OCI-LY1 (cell line): ENCODE data around the gene PDAP1.
"Not testable (repeated sequence)": the region's sequence is repeated elsewhere in the genome, so short reads cannot be mapped to it uniquely, and the experiment has no call there.

Experiments
- H2AFZ ChIP-seq: fragments of 200-600 bp; sonication (generic), shearing (Covaris generic); 2 replicates; pipeline ENCODE4 v1.6.0; 2014; ENCODE audit warnings: antibody characterized with exemption, mild to moderate bottlenecking, low read length
- H3F3A ChIP-seq: fragments of 200-600 bp; sonication (generic), shearing (Covaris generic); 2 replicates; pipeline ENCODE4 v1.6.0; 2014; ENCODE audit warnings: mild to moderate bottlenecking, antibody characterized with exemption, low read length, moderate library complexity; ENCODE audit not compliant: insufficient read depth
- H3K27ac ChIP-seq: fragments of 200-600 bp; sonication (generic); 2 replicates; pipeline ENCODE4 v1.5.1; 2014; ENCODE audit warnings: low read length, mixed run types, mild to moderate bottlenecking, low read depth; ENCODE audit not compliant: poor library complexity, severe bottlenecking
- H3K27me3 ChIP-seq: fragments of 200-600 bp; sonication (generic); 2 replicates; pipeline ENCODE4 v1.6.0; 2014; ENCODE audit warnings: antibody characterized with exemption, mild to moderate bottlenecking, low read length, moderate library complexity; ENCODE audit not compliant: insufficient read depth
- H3K36me3 ChIP-seq: fragments of 200-600 bp; sonication (generic); 2 replicates; pipeline ENCODE4 v1.6.1; 2014; ENCODE audit warnings: mild to moderate bottlenecking, antibody characterized with exemption, low read length, moderate library complexity, mixed read lengths; ENCODE audit not compliant: insufficient read depth
- H3K4me1 ChIP-seq: fragments of 200-600 bp; sonication (generic); 2 replicates; pipeline ENCODE4 v1.5.1; 2014; ENCODE audit warnings: mild to moderate bottlenecking, low read length, moderate library complexity; ENCODE audit not compliant: insufficient read depth, severe bottlenecking
- H3K4me2 ChIP-seq: fragments of 200-600 bp; sonication (generic), shearing (Covaris generic); 2 replicates; pipeline ENCODE4 v1.6.1; 2014; ENCODE audit warnings: low read length
- H3K4me3 ChIP-seq: fragments of 200-600 bp; sonication (generic); 2 replicates; pipeline ENCODE4 v1.5.1; 2014; ENCODE audit warnings: low read length, low read depth, mild to moderate bottlenecking, mixed read lengths; ENCODE audit not compliant: poor library complexity, severe bottlenecking
- H3K79me2 ChIP-seq: fragments of 200-600 bp; shearing (Covaris generic); 2 replicates; pipeline ENCODE4 v1.6.1; 2016; ENCODE audit warnings: mixed run types, low read length, mixed read lengths; ENCODE audit not compliant: insufficient read depth
- H3K9ac ChIP-seq: fragments of 200-600 bp; sonication (generic), shearing (Covaris generic); 2 replicates; pipeline ENCODE4 v1.6.1; 2014; ENCODE audit warnings: mild to moderate bottlenecking, low read length, mixed read lengths
- H3K9me2 ChIP-seq: fragments of 200-600 bp; sonication (generic), shearing (Covaris generic); 2 replicates; pipeline ENCODE4 v1.6.1; 2014; ENCODE audit warnings: low read depth, mild to moderate bottlenecking, low read length, mixed read lengths
- H3K9me3 ChIP-seq: fragments of 200-600 bp; shearing (Covaris generic); 2 replicates; pipeline ENCODE4 v1.6.1; 2014; ENCODE audit warnings: low read length, mixed read lengths
- H4K20me1 ChIP-seq: fragments of 200-600 bp; sonication (generic), shearing (Covaris generic); 2 replicates; pipeline ENCODE4 v1.6.0; 2016; ENCODE audit warnings: mild to moderate bottlenecking, low read length; ENCODE audit not compliant: insufficient read depth
- CTCF ChIP-seq: fragments of 200-600 bp; sonication (generic), shearing (Covaris generic); IDR thresholded peaks from 2 replicates; pipeline ENCODE4 v1.5.1; 2017; ENCODE audit warnings: mild to moderate bottlenecking, antibody characterized with exemption, low read length, moderate library complexity, mixed read lengths
- EZH2 ChIP-seq: fragments of 200-600 bp; sonication (generic), shearing (Covaris generic); IDR thresholded peaks from 2 replicates; pipeline ENCODE4 v1.8.0; 2017; ENCODE audit warnings: borderline replicate concordance, mixed run types, mild to moderate bottlenecking, antibody characterized with exemption, low read length, moderate library complexity, mixed read lengths

The PDAP1 gene

DNA sequence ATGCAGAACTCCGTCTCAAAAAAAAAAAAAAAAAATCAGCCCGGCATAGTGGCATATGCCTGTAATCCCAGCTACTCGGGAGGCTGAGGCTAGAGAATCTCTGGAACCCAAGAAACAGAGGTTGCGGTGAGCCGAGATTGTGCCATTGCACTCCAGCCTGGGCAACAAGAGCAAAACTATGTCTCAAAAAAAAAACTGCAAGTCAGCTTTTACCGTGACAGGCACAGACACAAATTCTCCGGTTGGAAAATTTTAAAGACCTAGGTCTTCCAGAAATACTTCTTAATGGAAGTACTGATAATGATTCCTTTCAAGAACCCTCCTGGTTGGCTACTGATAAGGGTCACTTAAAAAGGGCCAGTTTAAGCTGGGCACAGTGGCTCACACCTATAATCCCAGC, 53.3 kb downstream of the PDAP1 start:
- no peak overlapping the region for H3K27ac ChIP-seq
- peaks cover 82% of the 10 kb centered on the region for H3K36me3 ChIP-seq
- H2AFZ ChIP-seq = no peak overlapping the region
- H3K9me2 ChIP-seq = no peaks in the 10 kb centered on the region
- H3K4me1 ChIP-seq = no peaks in the 10 kb centered on the region
- no peak overlapping the region for H3K4me2 ChIP-seq
- no peak overlapping the region for H3K4me3 ChIP-seq
- no peaks in the 10 kb centered on the region for H3F3A ChIP-seq
- TF ChIP-seq CTCF (no peak), EZH2 (no peak)
- no peaks in the 10 kb centered on the region for H3K27me3 ChIP-seq
- no peak overlapping the region for H3K9ac ChIP-seq
- no peaks in the 10 kb centered on the region for H4K20me1 ChIP-seq
- no peaks in the 10 kb centered on the region for H3K9me3 ChIP-seq
- H3K79me2 ChIP-seq = no peaks in the 10 kb centered on the region

- H3K4me2 ChIP-seq = no peak overlapping the region
- H4K20me1 ChIP-seq = no peaks in the 10 kb centered on the region
- H3K9me3 ChIP-seq = no peaks in the 10 kb centered on the region
- no peak overlapping the region for H2AFZ ChIP-seq
- no peaks in the 10 kb centered on the region for H3F3A ChIP-seq
- no peak overlapping the region for H3K4me3 ChIP-seq
- TF ChIP-seq EZH2 (no peak), CTCF (no peak)
- H3K4me1 ChIP-seq = no peaks in the 10 kb centered on the region
- no peak overlapping the region for H3K27ac ChIP-seq
- no peaks in the 10 kb centered on the region for H3K79me2 ChIP-seq
- no peaks in the 10 kb centered on the region for H3K27me3 ChIP-seq
- no peak overlapping the region for H3K9ac ChIP-seq
- H3K36me3 ChIP-seq = peaks cover 79% of the 10 kb centered on the region
- no peaks in the 10 kb centered on the region for H3K9me2 ChIP-seq
Observed at GRCh38 chr7:99352247-99352646, 56.1 kb downstream of the PDAP1 start.

GRCh38 chr7:99350641-99351040, 57.8 kb downstream of the PDAP1 start:
- not testable (repeated sequence) for H3K79me2 ChIP-seq, H3K4me3 ChIP-seq
- peaks cover 85% of the 10 kb centered on the region for H3K36me3 ChIP-seq

More at GRCh38 chr7:99350641-99351040, 57.8 kb downstream of the PDAP1 start:
- not testable (repeated sequence) for H3K27me3 ChIP-seq, H3F3A ChIP-seq, H3K9me3 ChIP-seq, H3K4me2 ChIP-seq, H3K27ac ChIP-seq, H3K4me1 ChIP-seq, H2AFZ ChIP-seq, H3K9me2 ChIP-seq, H3K9ac ChIP-seq, H4K20me1 ChIP-seq
